Mucosa of descending colon (tissue), 3 donors: ENCODE measurements around the gene MBTD1. TPM values are rescaled to one million over a fixed set of nuclear protein-coding genes. Genes with fewer than 3 reads are reported as not detected.
"Not testable (repeated sequence)": the region's sequence is repeated elsewhere in the genome, so short reads cannot be mapped to it uniquely, and the experiment has no call there.

ENCODE experiments used
- ATAC-seq: fragments of 200-7000 bp; cut with Tn5 transposase; one replicate; pipeline ENCODE4 v1.9.1; 2020; ENCODE audit warnings: mild to moderate bottlenecking, moderate library complexity
- DNase-seq, 3 donors: peaks; one replicate each; pipeline ENCODE4 v3.0.0-alpha.2; 2020
- H3K36me3 ChIP-seq: fragments of 200-600 bp; one replicate; pipeline ENCODE4 v1.8.0; 2021; ENCODE audit warnings: low read depth, mild to moderate bottlenecking
- H3K4me1 ChIP-seq: fragments of 200-600 bp; one replicate; pipeline ENCODE4 v1.8.0; 2021; ENCODE audit warnings: low read depth, mild to moderate bottlenecking
- H3K4me3 ChIP-seq: fragments of 200-600 bp; one replicate; pipeline ENCODE4 v1.8.0; 2021; ENCODE audit warnings: mild to moderate bottlenecking
- H3K9me3 ChIP-seq: fragments of 200-600 bp; one replicate; pipeline ENCODE4 v1.8.0; 2021; ENCODE audit warnings: mild to moderate bottlenecking
- intact Hi-C, 2 donors: fragments of 100-400 bp; cut with DNase I in 1 of 2; cut with micrococcal nuclease in 1 of 2; formaldehyde crosslinking; loops; one replicate each; pipeline versions ENCODE4 v1.11.0 to v1.11.1; 2022; cut with DNase I, micrococcal nuclease
- total RNA-seq, 3 donors: library from RNA; stranded (reverse); fragmentation: NEBNext Ultra II Directional in 2 of 3; extraction: Animal tissue kit (Norgen Biotek cat#: 25700) in 2 of 3; gene quantifications; one replicate each; pipeline versions ENCODE4 v1.2.1 to v1.2.4, GENCODE V29; 2021 to 2023
- TF ChIP-seq, protein P1 (sequence below): fragments of 200-600 bp; IDR thresholded peaks from one replicate; pipeline ENCODE4 v1.8.0; 2022; ENCODE audit warnings: antibody characterized with exemption, mild to moderate bottlenecking
- donor health status: DM: no; HTN: no; CAD: no; lungs with moderate emphysema.
- donor health status: DM: no; HTN: no; CAD: no.
- donor health status: DM: no; HTN: yes; CAD: no.

Gene MBTD1
- total RNA-seq, 3 donors from 2014 or later: 13.7 to 19.5 (median 15.9) TPM

DNA sequence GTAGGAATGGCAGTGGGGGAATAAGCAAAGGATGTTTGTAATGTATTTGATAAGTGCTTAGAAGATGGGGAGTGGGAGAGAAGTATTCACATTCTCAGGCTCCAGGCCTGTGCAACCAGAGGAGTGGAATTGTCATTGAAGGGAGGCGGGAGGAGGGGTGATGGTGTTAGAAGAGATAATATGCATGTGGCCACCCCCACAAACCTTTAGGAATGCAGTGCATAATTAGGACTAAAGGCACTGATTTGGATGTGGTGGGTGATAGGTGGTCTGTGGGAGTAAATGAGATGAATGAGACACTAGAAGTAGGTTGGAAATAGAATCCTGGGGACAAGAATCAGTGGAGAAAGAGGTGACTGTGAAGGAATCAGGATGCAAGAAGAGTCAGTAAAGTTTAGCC is 27.6 kb upstream of the MBTD1 start:
- ATAC-seq (no peak), DNase-seq (no peak)
- intact Hi-C loops: no loop called here
- TF ChIP-seq, protein P1, sequence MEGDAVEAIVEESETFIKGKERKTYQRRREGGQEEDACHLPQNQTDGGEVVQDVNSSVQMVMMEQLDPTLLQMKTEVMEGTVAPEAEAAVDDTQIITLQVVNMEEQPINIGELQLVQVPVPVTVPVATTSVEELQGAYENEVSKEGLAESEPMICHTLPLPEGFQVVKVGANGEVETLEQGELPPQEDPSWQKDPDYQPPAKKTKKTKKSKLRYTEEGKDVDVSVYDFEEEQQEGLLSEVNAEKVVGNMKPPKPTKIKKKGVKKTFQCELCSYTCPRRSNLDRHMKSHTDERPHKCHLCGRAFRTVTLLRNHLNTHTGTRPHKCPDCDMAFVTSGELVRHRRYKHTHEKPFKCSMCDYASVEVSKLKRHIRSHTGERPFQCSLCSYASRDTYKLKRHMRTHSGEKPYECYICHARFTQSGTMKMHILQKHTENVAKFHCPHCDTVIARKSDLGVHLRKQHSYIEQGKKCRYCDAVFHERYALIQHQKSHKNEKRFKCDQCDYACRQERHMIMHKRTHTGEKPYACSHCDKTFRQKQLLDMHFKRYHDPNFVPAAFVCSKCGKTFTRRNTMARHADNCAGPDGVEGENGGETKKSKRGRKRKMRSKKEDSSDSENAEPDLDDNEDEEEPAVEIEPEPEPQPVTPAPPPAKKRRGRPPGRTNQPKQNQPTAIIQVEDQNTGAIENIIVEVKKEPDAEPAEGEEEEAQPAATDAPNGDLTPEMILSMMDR: no peak
- Histone ChIP-seq H3K9me3 (no peaks in the 10 kb centered on the region), H3K4me3 (no peak overlapping the region), H3K36me3 (no peaks in the 10 kb centered on the region), H3K4me1 (no peaks in the 10 kb centered on the region)

DNA sequence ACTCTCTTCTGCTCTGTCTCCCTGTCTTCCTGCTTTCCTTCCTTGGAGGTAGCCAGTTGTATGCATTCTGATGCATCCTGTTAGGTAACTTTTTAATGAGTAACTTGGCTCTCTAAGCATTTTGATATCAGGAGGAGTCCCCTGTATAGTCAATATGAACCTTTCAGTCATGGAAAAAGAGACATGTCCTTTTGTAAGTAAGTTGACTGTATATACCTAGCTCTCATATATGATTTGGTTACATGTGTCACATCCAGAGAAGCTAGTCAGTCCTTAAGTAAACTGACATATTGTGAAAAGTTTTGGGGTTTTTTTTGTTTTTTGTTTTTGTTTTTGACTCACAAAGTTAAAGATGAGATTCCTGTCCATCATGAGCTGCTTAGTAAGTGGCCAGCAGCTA is 19.3 kb upstream of the MBTD1 start:
- DNase-seq (no peak), ATAC-seq (no peak)
- TF ChIP-seq, protein P1: no peak
- Histone ChIP-seq H3K36me3 (peaks cover 9% of the 10 kb centered on the region), H3K4me3 (no peak overlapping the region), H3K9me3 (no peaks in the 10 kb centered on the region), H3K4me1 (no peaks in the 10 kb centered on the region)
- intact Hi-C loops: no loop called here

DNA sequence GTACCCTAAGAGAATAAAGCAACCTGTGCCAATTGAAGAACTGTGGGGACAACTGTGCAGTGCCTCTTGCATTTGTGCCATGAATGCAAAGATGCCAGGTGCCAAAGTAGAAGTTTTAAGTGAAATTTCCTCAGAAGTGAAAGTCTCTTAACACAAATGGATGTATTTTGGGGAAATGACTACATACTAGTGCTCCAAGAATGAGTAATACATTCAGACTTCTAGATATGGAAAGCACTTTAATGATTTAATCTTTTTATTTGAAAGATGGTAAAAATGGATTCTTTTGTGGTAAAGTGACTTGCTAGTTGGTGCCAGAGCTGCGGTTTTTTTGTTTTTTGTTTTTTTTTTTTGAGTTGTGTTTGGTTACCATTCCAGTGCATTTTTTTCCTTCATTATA is 15.5 kb upstream of the MBTD1 start:
- TF ChIP-seq, protein P1: no peak
- intact Hi-C loops: no loop called here
- no peak for ATAC-seq
- DNase-seq: no peak
- H3K36me3 ChIP-seq: peaks cover 3% of the 10 kb centered on the region
- H3K4me1 ChIP-seq: no peaks in the 10 kb centered on the region
- no peak overlapping the region for H3K4me3 ChIP-seq
- no peaks in the 10 kb centered on the region for H3K9me3 ChIP-seq

DNA sequence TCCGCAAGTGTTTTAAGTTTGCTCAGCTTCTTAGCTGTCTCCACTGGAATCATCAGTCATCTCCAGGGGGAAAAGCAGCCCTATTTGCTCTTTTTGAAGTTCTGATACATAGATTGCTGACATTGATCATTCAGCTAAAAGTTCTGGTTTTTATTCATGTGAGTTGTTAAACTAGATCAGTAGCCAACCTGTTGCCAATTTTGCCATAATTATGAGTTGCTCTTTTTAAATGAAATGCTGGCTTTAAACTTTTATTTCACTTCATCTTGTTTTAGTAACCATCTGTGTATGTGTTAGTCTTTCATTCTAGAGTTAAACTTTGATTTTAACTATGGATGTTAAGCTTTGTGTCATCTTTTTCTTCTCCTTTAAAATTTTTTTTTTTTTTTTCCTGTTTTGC is 13.0 kb upstream of the MBTD1 start:
- no peaks in the 10 kb centered on the region for H3K9me3 ChIP-seq
- TF ChIP-seq, protein P1: no peak
- H3K36me3 ChIP-seq: no peaks in the 10 kb centered on the region
- H3K4me1 ChIP-seq: no peaks in the 10 kb centered on the region
- H3K4me3 ChIP-seq: no peak overlapping the region
- ATAC-seq: no peak
- intact Hi-C loops: no loop called here
- DNase-seq: no peak

DNA sequence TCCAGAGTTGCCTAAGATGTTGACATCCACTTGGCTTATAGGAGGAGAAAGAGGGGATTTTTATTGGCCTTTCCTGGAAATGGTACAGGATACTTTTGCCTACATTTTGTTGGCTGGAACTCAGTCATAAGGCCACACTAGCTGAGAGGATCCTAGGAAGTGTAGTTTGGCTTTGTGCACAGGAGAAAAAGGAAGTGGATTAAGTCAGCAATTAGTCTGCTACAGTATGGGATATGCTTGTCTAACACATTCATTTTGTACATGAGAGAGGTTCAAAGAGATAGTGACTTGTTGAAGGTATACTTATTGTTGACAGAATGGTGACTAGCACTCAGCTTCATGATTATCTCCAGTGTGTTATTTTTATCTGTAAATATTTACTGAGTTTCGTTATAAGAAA is 10.8 kb upstream of the MBTD1 start:
- Histone ChIP-seq H3K4me3 (no peak overlapping the region), H3K36me3 (no peaks in the 10 kb centered on the region), H3K9me3 (no peaks in the 10 kb centered on the region), H3K4me1 (no peaks in the 10 kb centered on the region)
- ATAC-seq (no peak), DNase-seq (no peak)
- TF ChIP-seq, protein P1: no peak
- intact Hi-C loops: no loop called here

DNA sequence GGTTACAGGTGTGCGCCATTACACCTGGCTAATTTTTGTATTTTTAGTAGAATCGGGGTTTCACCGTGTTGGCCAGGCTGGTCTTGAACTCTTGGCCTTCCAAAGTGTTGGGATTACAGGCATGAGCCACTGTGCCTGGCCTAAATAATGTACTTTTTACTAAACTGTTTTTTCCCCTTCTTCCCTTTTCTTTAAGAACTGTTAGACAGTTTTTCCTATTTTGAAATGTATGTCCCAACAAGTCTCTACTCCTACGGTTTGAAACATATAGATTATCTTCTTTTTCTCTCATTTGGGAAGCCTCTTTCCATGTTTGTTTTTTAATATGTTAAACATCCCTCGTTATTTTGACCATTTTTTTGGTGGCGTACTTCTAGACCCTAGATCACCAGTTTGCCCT is 10.1 kb upstream of the MBTD1 start:
- TF ChIP-seq, protein P1: no peak
- DNase-seq (no peak), ATAC-seq (no peak)
- intact Hi-C loops: no loop called here
- H3K36me3 ChIP-seq: no peaks in the 10 kb centered on the region
- no peaks in the 10 kb centered on the region for H3K4me1 ChIP-seq
- H3K9me3 ChIP-seq: no peaks in the 10 kb centered on the region
- no peak overlapping the region for H3K4me3 ChIP-seq

DNA sequence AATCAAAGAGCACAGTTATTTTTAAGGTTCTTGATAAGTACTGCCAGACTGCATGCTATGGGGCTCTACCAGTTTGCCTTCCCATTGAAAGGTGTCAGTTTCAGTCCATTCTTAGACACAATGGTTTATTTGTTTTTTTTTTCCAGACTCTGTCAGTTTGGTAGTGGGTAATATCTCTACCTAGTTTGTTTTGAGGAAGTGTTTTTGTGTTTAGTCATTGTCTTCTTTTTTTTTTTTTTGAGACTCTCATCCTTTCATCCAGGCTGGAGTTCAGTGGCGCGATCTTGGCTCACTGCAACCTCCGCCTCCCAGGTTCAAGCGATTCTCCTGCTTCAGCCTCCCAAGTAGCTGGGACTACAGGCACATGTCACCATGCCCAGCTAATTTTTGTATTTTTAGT is 4.6 kb upstream of the MBTD1 start:
- H3K36me3 ChIP-seq, intact Hi-C loops, DNase-seq: not testable (repeated sequence)

More for the DNA sequence above, 4.6 kb upstream of the MBTD1 start:
- not testable (repeated sequence) for ATAC-seq, H3K9me3 ChIP-seq, H3K4me3 ChIP-seq
- H3K4me1 ChIP-seq: peaks cover 14% of the 10 kb centered on the region
